DND-41 (cell line): ENCODE measurements around the gene NOL9.

Source experiments
- EZH2 ChIP-seq: IDR thresholded peaks from 3 replicates; pipeline ENCODE4 v1.6.1; 2012; ENCODE audit warnings: borderline replicate concordance, low read depth, mild to moderate bottlenecking, moderate library complexity, low read length, inconsistent platforms; ENCODE audit not compliant: severe bottlenecking
- TF ChIP-seq, protein P1 (sequence below): IDR thresholded peaks from 2 replicates; pipeline ENCODE4 v1.5.1; 2012; ENCODE audit warnings: borderline replicate concordance, low read length, moderate library complexity, mild to moderate bottlenecking; ENCODE audit not compliant: poor library complexity, severe bottlenecking; ENCODE audit errors: extremely low read depth

DNA sequence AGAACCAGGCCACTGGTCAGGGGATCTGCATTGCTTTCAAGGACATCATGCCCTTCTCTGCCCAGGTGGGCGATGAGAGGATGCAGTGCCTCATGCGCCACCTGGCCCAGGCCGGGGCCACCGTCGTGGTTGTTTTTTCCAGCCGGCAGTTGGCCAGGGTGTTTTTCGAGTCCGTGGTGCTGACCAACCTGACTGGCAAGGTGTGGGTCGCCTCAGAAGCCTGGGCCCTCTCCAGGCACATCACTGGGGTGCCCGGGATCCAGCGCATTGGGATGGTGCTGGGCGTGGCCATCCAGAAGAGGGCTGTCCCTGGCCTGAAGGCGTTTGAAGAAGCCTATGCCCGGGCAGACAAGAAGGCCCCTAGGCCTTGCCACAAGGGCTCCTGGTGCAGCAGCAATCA, 20.5 kb upstream of the NOL9 start:
- TF ChIP-seq, protein P1, sequence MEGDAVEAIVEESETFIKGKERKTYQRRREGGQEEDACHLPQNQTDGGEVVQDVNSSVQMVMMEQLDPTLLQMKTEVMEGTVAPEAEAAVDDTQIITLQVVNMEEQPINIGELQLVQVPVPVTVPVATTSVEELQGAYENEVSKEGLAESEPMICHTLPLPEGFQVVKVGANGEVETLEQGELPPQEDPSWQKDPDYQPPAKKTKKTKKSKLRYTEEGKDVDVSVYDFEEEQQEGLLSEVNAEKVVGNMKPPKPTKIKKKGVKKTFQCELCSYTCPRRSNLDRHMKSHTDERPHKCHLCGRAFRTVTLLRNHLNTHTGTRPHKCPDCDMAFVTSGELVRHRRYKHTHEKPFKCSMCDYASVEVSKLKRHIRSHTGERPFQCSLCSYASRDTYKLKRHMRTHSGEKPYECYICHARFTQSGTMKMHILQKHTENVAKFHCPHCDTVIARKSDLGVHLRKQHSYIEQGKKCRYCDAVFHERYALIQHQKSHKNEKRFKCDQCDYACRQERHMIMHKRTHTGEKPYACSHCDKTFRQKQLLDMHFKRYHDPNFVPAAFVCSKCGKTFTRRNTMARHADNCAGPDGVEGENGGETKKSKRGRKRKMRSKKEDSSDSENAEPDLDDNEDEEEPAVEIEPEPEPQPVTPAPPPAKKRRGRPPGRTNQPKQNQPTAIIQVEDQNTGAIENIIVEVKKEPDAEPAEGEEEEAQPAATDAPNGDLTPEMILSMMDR: no peak
- no peak for TF ChIP-seq EZH2
